Spleen (tissue), 7 donors: ENCODE results near the gene PEX5L.

ENCODE experiments used
- CTCF ChIP-seq, 11 experiments: fragments of 200-600 bp in 7 of 11; fragments of 450-650 bp in 4 of 11; sonication (generic) in 4 of 11; IDR thresholded peaks in 8 of 11; conservative IDR thresholded peaks in 3 of 11; 1 replicate in 7 of 11; 2 replicates in 4 of 11; pipeline versions ENCODE4 v1.4.0 to v1.8.0; 2016 to 2021; ENCODE audit warnings: antibody characterized with exemption in 11 of 11, inconsistent platforms in 4 of 11, mild to moderate bottlenecking in 1 of 11
- POLR2A ChIP-seq, 3 donors: fragments of 450-650 bp; IDR thresholded peaks; one replicate each; pipeline ENCODE4 v1.5.1; 2017; ENCODE audit warnings: antibody characterized with exemption in 3 of 3, mild to moderate bottlenecking in 1 of 3
- POLR2AphosphoS5 ChIP-seq, 3 donors: sonication (generic); formaldehyde crosslinking; IDR thresholded peaks; one replicate each; pipeline ENCODE4 v1.5.1; 2017; ENCODE audit warnings: antibody characterized with exemption in 3 of 3
- donor health status: DM: no; HTN: no; CAD: no; lungs with moderate emphysema.
- donor health status: DM: no; HTN: no; CAD: no.
- donor health status: DM: no; HTN: no; CAD: no.

GRCh38 chr3:180068023-180068422 is 31.3 kb upstream of the PEX5L start:
- TF ChIP-seq POLR2AphosphoS5 (IDR thresholded peaks at IDR 0.05) (no peak), CTCF (IDR thresholded peaks at IDR 0.05 in 8 of 11, conservative IDR thresholded peaks at IDR 0.05 in 3 of 11) (no peak), POLR2A (IDR thresholded peaks at IDR 0.05) (no peak)
